NCI-H510A treated with DMSO at 0.1 percent for 48 hours (cell line): ENCODE measurements around the gene UBE2O.

Experiments used
- DNase-seq: peaks from one replicate; lab custom pipeline; 2025; lab: John Stamatoyannopoulos, UW

Gene UBE2O

DNA sequence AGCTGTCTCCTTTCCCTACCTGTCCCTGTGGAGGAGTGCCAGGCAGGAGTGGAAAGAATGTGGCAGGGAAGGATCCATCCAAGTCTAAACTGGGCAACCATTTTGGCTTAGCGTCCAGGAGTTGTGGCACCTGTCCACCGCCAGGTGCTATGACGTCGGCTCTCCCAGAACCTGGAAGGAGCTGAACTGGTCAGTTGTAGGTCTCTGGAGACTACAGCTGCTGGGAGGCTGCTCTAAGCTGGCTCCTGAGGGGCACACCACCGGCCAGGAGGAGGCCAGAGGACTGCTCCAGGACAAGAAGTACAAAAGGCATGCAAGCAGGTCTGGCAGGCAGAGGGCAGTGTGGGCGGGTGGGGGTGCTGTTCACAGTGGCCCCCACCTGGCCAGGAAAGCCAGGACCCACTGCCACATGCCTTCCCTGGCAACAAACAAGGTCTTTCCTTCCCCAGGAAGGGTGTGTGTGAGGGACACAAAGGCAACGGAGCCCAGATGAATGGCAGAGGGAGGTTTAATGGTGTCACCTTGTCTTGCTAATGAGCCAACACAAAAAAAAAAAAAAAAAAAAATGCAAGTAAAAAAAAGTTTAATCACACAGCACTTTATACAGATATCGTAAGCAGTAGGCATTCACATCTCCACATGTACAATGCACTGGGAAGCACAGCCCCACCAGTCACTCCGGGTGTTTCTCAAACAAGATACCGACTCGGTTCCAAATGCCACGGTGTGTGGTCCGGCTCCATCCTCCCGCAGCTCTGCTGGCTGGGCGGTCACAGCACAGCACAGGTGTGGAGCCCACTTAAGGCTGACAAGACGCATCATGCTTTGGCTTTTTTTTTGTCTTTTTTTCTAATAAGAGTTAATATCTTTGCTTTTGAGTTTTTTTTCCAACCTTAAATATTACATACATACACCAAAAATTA is 63.7 kb downstream of the UBE2O start:
- DNase-seq = no peak

- DNase-seq = no peak
These were observed 65.8 kb downstream of the UBE2O start for GRCh38 chr17:76386966-76387765.

- peak; percentile 74 for DNase-seq
These were observed 66.8 kb downstream of the UBE2O start for GRCh38 chr17:76385892-76386786.

GRCh38 chr17:76384987-76385891 is 67.7 kb downstream of the UBE2O start:
- DNase-seq = no peak

DNA sequence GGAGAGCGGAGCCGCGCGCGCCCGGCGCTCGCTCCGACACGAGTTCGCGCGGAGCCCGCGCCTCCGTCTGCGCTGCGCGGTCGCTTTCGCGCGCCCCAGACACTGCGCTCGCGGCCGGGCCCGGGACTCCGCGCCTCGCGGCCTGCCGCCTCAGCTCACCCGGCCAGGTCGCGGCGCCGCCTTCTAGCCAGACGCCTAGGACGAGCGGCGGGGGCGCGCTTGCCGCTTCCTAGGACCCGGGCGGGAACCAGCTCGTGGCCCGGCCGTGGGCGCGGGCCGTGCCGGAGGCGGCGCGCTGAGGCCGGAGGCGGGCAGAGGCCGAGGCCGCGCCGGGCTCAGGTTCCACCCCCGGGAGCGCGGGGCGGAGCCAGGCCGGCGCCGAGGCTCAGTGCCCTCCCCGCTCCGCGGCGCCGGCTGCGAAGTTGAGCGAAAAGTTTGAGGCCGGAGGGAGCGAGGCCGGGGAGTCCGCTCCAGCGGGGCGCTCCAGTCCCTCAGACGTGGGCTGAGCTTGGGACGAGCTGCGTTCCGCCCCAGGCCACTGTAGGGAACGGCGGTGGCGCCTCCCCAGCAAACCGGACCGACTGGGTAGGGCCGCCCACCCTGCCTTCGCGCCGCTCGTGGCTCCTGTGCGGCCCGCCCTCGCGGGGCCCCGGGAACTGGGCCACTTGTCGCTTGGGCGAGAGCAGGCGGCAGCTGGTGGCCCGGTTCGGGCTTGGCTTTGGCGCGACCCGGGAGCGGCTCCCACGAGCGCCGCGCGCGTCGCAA is 68.5 kb downstream of the UBE2O start, which contains the start of gene SPHK1:
TSS of gene SPHK1 (plus strand) at position 388 of the 765 bp plus-strand sequence. CDS start 1,036 bp downstream, outside the sequence.
- DNase-seq = peak; percentile 37

- no peak for DNase-seq
These were observed 69.3 kb downstream of the UBE2O start for GRCh38 chr17:76383546-76384221.

- peak; percentile 12 for DNase-seq
These were observed 70.0 kb downstream of the UBE2O start for GRCh38 chr17:76382803-76383545.

- DNase-seq = no peak
These were observed 70.6 kb downstream of the UBE2O start for GRCh38 chr17:76382351-76382802.

GRCh38 chr17:76381633-76382350 is 71.2 kb downstream of the UBE2O start:
- no peak for DNase-seq

DNA sequence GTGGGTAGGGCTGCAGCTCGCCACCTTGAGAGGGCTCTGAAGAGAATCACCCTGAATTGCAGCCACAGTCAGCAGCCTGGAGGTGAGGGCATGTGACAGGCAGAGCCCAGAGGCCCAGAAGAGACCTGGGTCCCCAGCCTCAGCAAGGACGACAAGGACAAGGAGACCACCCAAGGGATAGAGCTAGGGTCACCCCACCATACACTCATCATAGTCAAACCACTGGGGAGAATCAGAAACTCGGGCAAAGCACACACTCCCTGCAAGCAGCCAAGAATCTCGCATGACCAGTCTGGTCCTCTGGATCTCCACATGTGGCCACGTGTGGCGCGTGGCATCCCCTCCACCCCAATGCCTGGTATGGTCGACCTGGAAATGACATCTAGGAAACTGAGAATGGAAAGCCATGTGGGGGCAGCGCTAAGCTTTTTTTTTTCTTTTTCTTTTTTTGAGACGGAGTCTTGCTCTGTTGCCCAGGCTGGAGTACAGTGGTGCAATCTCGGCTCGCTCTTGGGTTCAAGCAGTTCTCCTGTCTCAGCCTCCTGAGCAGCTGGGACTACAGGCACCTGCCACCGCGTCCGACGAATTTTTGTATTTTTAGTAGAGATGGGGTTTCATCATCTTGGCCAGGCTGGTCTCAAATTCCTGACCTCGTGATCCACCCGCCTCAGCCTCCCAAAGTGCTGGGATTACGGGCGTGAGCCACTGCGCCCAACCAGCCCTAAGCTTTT is 73.1 kb downstream of the UBE2O start:
- no peak for DNase-seq

GRCh38 chr17:76379275-76379641 is 73.7 kb downstream of the UBE2O start:
- no peak for DNase-seq

DNA sequence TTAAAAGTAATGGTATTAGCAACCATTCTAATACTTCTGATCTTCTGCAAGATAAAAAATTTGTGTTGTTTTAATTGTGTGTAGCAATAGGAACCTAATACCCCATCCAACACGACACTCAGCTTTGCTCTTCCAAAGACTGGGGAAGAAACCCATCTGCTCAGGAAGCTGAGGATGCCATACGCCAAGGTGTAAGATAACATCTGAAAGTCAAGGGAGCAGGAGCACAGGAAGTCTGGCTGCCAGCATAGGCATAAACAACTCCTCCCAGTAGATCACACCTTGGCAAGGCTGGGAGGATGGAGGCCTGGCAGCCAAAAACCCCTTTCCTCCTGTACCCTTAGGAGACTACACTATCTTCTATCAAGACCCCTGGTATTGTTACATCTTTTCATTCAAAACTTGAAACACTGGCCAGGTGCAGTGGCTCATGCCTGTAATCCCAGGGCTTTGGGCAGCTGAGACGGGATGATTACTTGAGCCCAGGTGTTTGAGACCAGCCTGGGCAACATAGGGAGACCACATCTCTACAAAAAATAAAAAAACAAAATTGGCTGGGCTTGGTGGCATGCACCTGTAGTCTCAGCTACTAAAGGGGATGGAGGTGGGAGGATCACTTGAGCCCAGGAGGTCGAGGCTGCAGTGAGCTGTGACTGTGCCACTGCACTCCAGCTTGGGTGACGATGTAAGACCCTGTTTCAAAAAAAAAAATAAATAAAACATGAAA is 74.2 kb downstream of the UBE2O start:
- DNase-seq = no peak

- no peak for DNase-seq
These were observed 76.4 kb downstream of the UBE2O start for GRCh38 chr17:76376318-76377133.

DNA sequence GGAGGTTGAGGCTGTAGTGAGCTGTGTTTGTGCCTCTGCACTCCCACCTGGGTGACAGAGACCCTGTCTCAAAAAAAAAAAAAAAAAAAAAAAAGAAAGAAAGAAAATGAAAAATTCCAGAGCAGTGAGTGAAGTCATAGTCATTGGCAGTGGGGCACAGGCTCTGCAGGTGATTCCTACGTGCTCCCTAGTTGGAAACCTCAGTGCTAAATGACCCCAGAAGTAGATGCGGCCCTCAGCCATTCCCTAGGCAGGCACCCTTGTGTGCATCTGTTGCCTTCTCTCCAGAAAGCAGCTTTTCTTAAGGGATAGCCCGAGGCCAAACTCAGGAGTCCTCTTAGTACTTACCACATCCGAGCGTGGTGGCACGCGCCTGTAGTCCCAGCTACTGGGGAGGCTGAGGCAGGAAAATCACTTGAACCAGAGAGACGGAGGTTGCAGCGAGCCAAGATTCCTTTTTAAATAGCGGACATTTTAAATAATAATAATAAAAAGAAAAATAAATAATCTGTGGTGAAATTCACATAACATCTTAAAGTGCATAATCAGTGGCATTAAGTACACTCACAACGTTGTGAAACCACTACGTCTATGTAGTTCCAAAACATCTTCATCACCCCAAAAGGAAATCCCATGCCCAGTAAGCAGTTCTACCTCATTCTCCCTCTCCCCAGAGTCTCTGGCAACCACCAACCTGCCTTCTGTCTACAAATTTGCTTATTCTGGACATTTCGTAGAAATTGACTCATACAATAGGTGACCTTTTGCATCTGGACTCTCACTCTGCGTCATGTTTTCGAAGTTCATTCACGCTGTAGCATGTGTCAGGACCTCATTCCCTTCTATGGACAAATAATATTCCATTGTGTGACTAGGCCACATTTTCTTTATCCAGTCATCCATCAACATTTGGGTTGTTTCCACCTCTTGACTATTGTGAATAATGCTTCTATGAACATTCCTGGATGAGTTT is 81.0 kb downstream of the UBE2O start:
- no peak for DNase-seq
